KMS-11 (cell line): ENCODE measurements around the gene MEGF8.

Experiments used
- H2AFZ ChIP-seq: fragments of 200-600 bp; sonication (generic); 2 replicates; pipeline ENCODE4 v1.6.1; 2016; ENCODE audit warnings: antibody characterized with exemption, mixed run types, low read depth
- H3K27ac ChIP-seq: fragments of 200-600 bp; sonication (generic); 2 replicates; pipeline ENCODE4 v1.6.1; 2016; ENCODE audit warnings: mild to moderate bottlenecking, mixed run types
- H3K27me3 ChIP-seq: fragments of 200-600 bp; sonication (generic); 2 replicates; pipeline ENCODE4 v1.6.1; 2017; ENCODE audit warnings: mild to moderate bottlenecking, low read depth, mixed run types, moderate library complexity; ENCODE audit not compliant: insufficient read depth
- H3K36me3 ChIP-seq: fragments of 200-600 bp; sonication (generic); 2 replicates; pipeline ENCODE4 v1.6.1; 2017; ENCODE audit warnings: mild to moderate bottlenecking, mixed run types; ENCODE audit not compliant: insufficient read depth
- H3K4me1 ChIP-seq: fragments of 200-600 bp; sonication (generic); 2 replicates; pipeline ENCODE4 v1.6.1; 2016; ENCODE audit warnings: mild to moderate bottlenecking, low read depth, mixed run types; ENCODE audit not compliant: poor library complexity, severe bottlenecking
- H3K4me2 ChIP-seq: fragments of 200-600 bp; sonication (generic); 2 replicates; pipeline ENCODE4 v1.7.0; 2016; ENCODE audit warnings: mild to moderate bottlenecking, mixed run types
- H3K4me3 ChIP-seq: fragments of 200-600 bp; sonication (generic); IDR thresholded peaks from 2 replicates; pipeline ENCODE4 v1.6.1; 2017; ENCODE audit warnings: low read depth, low read length, mixed read lengths; ENCODE audit not compliant: insufficient read depth
- H3K79me2 ChIP-seq: fragments of 200-600 bp; sonication (generic); 2 replicates; pipeline ENCODE4 v1.6.1; 2016; ENCODE audit warnings: low read depth, mixed run types; ENCODE audit not compliant: insufficient read depth
- H3K9ac ChIP-seq: fragments of 200-600 bp; sonication (generic); 2 replicates; pipeline ENCODE4 v1.6.1; 2016; ENCODE audit warnings: mild to moderate bottlenecking, mixed run types
- H4K20me1 ChIP-seq: fragments of 200-600 bp; sonication (generic); 2 replicates; pipeline ENCODE4 v1.6.1; 2016; ENCODE audit warnings: mild to moderate bottlenecking, mixed run types; ENCODE audit not compliant: insufficient read depth
- CTCF ChIP-seq: fragments of 200-600 bp; sonication (generic); conservative IDR thresholded peaks from 2 replicates; pipeline ENCODE4 v1.6.1; 2017; ENCODE audit warnings: low read depth, mild to moderate bottlenecking, antibody characterized with exemption, low read length, moderate library complexity, mixed read lengths

The MEGF8 gene

GRCh38 chr19:42295831-42296525, 29.5 kb upstream of the MEGF8 start:
- Histone ChIP-seq H3K4me2 (no peak overlapping the region), H3K36me3 (no peaks in the 10 kb centered on the region), H4K20me1 (no peaks in the 10 kb centered on the region), H3K27ac (no peak overlapping the region), H2AFZ (no peak overlapping the region), H3K9ac (no peak overlapping the region), H3K4me1 (peaks cover 5% of the 10 kb centered on the region), H3K4me3 (no peak overlapping the region), H3K27me3 (no peaks in the 10 kb centered on the region), H3K79me2 (no peaks in the 10 kb centered on the region)
- TF ChIP-seq CTCF, result peak; percentile 98

GRCh38 chr19:42297039-42297438, 28.4 kb upstream of the MEGF8 start:
- Histone ChIP-seq H3K9ac (no peak overlapping the region), H3K36me3 (no peaks in the 10 kb centered on the region), H3K4me3 (no peak overlapping the region), H3K4me1 (peaks cover 8% of the 10 kb centered on the region), H3K27ac (no peak overlapping the region), H2AFZ (no peak overlapping the region), H3K79me2 (no peaks in the 10 kb centered on the region), H3K4me2 (no peak overlapping the region), H3K27me3 (no peaks in the 10 kb centered on the region), H4K20me1 (no peaks in the 10 kb centered on the region)
- no peak for TF ChIP-seq CTCF

GRCh38 chr19:42301646-42302203, 23.7 kb upstream of the MEGF8 start, which contains the start of gene PRR19:
TSS of gene PRR19 (plus strand) at chr19:42302132. CDS start at chr19:42309585, 7,453 bp downstream.
- no peak within 1 kb of the TSS; the same call in 1 of the 2 replicates for H3K27ac ChIP-seq
- H2AFZ ChIP-seq, result peak within 1 kb of the TSS; percentile 96
- no peaks in the 10 kb centered on the region for H3K79me2 ChIP-seq
- H3K36me3 ChIP-seq, result no peaks in the 10 kb centered on the region
- peak within 1 kb of the TSS; percentile 83 for H3K4me2 ChIP-seq
- H4K20me1 ChIP-seq, result no peaks in the 10 kb centered on the region
- TF ChIP-seq CTCF, result no peak
- peaks cover 13% of the 10 kb centered on the region for H3K4me1 ChIP-seq
- peak within 1 kb of the TSS; percentile 62; the same call in 1 of the 2 replicates for H3K9ac ChIP-seq
- no peaks in the 10 kb centered on the region for H3K27me3 ChIP-seq
- no peak within 1 kb of the TSS for H3K4me3 ChIP-seq

GRCh38 chr19:42303101-42303464, 22.4 kb upstream of the MEGF8 start:
- H3K27ac ChIP-seq, result no peak overlapping the region; the same call in 1 of the 2 replicates
- peak overlapping the region; percentile 62; the same call in 1 of the 2 replicates for H3K9ac ChIP-seq
- no peaks in the 10 kb centered on the region for H3K79me2 ChIP-seq
- H2AFZ ChIP-seq, result peak overlapping the region; percentile 96
- no peaks in the 10 kb centered on the region for H4K20me1 ChIP-seq
- H3K4me3 ChIP-seq, result no peak overlapping the region
- no peaks in the 10 kb centered on the region; the same call in 1 of the 2 replicates for H3K27me3 ChIP-seq
- H3K4me2 ChIP-seq, result peak overlapping the region; percentile 83
- no peaks in the 10 kb centered on the region for H3K36me3 ChIP-seq
- TF ChIP-seq CTCF, result no peak
- H3K4me1 ChIP-seq, result peaks cover 13% of the 10 kb centered on the region
